HG03460 (cell line): Measurements from ENCODE around the gene AFAP1.
A peak's percentile ranks its signal among the peaks of the same experiment; 100 is the strongest.

Experiments used
- ATAC-seq: cut with Tn5 transposase; IDR thresholded peaks from one replicate; pipeline ENCODE4 v1.9.1; 2021; ENCODE audit not compliant: unreplicated experiment

AFAP1 gene

DNA sequence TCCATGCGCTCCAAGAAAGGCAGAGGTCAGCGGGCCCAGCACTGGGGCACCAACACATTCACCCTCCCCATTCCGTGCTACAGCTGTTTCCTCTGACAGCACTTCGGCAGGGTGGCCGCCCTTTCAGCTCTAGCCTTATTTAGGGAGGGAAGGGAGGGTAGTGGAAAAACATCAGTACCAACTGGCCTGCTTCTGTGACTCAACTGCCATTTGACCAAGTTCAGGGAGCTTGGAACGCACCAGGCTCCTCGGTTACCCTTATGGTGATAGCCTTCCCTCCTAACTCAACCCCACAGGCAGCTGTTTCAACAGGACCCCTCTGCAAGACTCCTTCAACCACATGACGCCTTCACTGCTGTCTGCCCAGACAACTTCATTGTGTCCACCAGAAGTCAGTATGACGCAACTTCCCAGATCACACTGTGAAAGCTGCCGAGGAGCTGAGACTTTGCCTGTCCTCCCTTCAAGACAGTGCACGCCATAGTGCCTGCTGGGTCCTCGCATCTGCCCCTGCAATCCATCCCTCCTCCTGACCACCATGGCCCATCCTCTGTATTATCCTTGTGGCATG is 132.2 kb downstream of the AFAP1 start:
- ATAC-seq = no peak

DNA sequence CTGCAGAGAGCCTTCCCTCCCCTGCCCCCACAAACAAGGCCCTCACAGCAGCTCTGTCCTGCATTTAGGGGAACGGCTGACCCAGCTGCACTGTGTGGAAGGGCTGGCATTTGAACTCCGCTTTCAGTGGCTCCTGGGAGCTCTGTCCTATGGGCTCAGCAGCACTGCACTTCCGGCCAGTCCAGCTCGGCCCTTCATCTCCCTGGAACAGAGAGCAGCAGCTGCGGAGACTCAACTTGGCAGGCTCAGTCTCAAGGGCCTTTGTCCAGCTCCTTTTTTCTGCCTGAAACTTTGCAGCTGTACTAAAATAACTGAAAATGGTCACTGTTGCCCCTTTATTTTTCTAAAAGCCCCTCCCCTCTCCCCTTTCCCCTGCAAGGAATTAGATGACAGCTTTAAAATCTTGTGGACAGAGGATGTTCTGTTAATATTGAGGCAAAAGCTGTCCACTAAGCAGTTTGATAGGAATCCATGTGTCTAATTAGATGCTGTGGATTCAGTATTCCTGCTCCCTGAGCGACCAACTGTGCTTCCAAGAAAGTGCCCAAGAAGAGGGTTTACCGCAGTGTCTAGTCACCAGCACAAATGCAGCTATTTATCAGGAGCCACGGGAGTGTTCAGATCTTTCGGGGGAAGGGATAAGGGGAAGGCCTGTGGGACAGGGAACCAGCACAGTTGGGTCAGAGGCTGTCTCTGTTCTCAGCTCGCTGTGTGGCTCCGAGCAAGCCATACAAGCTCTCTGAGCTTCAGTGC is 133.1 kb downstream of the AFAP1 start:
- no peak for ATAC-seq

DNA sequence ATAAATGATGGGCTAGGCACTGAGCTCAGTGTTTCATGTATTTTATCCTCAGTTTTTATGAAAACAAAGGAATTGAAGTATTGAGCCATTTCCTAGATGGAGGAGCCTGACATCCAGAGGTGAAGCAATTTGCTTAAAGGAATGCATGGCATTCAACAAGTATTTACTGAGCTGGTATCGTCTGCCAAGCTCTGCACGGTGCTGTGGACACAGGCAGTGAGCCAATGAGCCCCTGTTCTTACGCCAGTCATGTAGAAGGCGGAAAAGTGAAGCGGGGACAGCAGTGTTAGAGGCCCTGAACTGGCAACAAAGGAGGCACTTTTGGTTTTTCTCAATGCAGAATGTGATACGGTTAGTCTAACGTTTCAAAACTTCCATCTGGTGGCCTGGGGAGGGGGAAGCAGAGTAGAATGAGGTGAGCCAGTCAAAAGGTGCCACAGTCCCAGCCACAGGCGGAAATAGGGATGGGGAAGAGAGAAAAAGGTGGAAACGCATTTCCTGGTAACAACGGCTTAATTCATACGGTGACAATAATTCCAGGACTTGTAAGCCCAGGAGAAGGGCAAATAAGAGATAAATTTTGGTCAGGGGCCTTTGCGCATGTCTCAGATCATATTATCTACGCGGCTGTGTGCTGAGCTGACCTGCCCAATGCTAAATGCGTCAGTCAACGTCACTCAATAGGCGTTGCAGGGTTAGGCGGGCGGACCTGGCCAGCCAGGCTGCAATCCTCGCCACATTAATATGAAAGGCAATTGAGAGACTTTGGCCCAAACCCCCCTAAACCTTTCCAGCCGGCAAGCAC is 133.9 kb downstream of the AFAP1 start:
- no peak for ATAC-seq

DNA sequence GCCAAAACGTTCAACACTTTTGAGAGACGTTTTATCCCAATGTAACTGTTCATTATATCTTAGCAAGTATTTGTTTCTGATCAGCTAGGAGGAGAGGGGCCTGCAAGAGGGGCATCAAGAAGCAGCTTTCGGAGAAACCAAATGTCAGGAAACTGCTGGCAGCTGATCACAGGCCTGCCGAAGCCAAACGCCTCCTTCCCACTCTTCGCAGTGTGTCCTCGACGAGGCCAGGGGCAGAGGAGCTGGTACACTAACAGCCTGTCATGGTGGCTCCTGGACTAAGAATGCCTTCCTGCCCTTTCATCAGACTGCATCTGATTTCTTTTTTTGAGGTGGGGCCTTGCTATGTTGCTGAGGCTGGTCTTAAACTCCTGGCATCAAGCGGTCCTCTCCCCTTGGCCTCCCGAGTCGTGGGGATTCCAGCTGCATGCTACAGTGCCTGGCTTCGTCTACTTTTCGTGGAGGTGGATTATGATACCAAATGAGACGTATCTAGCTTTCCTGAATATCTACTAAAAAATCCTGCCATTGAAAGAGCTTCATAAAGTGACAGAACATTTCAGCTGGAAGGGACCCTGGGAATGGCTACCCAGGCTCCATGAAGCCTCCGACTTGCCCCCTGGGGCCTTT is 134.8 kb downstream of the AFAP1 start:
- ATAC-seq = no peak

DNA sequence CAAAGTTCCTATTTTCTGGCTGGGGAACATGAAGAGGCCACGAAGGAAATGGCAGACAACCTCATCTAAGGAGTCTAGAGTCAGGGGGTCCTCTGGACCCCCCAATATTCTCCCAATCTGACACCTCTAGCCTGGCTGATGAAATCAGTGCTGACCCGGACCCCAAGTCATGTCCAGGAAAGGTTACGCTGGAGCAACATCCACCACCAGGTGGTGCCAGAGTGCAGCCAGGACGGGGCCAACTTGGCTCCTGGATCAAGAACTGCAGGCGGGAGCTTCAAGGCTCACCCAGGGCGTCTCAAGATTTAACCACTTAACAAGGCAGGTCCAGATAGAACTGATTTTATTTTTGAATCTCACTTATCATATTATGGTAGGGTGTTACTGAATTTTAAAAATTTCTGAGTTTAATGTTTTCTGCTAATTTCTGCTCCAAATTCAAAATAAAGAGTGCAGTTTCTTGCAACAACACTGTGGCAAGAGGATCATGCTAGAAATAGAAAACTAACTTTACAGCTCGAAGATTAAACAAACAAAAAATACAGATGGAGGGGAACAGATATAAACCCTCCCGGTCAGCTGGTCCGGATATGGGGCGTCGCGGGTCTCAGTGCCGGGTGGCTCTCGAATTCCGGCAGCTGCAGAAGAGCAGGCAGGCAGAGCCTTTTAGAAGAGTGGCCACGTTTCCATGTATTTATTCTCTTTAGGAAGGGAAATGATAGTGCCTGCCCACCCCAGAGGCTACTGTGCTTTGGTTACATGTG is 135.5 kb downstream of the AFAP1 start:
- ATAC-seq = no peak

DNA sequence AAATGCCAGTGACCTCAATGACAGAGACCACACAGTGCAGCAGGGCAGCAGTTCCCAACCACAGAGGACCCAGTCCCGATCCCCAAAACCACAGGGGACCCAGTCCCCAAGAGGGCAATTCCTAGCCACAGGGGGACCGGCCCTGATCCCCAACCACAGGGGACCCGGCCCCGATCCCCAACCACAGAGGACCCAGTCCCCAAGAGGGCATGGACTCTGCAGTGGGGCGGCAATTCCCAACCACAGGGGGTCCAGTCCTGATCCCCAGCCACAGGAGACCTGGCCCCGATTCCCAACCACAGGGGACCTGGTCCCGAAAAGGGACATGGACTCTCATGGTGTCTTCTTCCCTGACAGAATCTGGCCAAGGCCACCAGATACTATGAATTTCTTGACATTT is 136.3 kb downstream of the AFAP1 start:
- ATAC-seq = no peak

DNA sequence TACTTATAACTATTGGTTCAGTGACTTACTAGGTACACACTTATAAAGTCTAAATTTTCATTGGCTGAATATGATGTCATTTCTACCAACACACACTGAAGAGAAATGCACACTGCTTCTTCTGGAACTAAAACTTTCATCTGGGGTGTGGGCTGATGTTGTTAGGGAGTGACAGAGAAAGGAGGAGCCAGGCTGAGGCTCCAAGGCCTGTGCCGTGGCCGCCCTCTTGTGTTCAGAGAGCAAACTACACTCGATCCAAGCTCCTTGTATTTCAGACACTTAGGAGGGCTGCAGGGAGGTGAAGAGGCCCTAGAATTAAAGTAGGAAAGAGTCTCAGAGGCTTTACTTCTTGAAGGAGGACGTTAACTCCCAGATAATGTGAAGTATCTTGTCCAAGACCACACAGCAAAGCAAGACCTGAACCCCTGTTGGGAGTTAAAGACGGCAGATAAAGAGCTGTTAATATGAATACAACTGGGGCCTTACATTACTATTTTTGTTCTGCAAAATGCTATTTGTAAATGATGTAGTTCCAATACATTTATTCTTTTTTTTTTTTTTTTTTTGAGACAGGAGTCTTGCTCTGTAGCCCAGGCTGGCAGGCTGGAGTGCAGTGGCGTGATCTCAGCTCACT is 137.5 kb downstream of the AFAP1 start:
- peak; percentile 70 for ATAC-seq

DNA sequence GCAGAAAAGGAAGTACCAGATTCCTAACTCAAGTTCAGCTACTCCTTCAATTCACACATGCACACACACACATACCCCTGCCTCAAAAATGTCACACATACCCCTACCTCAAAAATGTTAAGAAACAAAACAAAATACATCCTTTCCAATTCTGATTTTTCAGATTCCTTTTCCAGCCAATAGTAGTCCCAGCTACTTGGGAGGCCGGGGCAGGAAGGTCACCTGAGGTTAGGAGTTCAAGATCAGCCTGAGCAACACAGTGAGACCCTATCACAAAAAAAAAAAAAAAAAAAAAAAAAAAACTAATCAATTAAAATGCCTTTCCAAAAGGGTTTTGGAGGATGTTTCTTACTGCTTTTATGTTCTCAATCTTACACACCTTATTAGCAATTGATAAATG is 138.0 kb downstream of the AFAP1 start:
- ATAC-seq = no peak

DNA sequence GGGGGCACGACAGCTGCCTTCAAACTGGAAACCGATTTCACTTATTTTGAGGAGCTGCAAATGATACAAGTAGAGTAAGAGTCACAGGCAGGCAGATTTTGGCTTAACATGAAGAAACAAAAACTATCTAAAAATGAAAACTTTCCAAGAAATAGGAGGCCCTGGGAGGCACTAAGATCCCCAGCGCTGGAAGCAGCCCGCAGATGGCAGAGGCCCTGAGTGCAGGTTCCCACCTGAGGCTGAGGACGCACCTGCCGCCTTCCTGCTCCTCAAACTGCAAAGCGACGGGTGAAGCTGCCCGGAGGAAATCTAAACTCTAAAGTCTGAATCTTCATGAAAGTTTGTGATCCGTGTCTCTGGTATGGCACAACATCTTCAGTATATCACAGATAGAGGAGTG is 138.7 kb downstream of the AFAP1 start:
- ATAC-seq = no peak

DNA sequence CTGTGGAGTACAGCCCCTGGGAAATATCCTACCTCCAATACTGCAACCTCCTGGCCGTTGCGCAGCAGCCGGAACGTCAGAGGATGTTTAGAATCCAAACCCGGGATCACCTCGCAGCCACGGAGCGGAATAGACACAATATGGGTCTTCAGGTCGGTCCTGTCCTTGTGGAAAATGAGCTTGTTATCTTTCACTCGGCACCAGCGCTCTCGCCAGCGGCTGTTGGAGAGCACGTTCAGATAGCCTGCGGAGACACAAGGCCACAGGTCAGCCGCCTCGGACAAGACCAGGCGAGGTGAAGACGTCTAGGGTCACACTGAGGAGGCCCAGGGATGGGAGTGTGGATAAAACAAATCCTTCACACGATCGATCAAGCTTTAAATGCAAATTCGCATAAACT is 139.3 kb downstream of the AFAP1 start:
- no peak for ATAC-seq

DNA sequence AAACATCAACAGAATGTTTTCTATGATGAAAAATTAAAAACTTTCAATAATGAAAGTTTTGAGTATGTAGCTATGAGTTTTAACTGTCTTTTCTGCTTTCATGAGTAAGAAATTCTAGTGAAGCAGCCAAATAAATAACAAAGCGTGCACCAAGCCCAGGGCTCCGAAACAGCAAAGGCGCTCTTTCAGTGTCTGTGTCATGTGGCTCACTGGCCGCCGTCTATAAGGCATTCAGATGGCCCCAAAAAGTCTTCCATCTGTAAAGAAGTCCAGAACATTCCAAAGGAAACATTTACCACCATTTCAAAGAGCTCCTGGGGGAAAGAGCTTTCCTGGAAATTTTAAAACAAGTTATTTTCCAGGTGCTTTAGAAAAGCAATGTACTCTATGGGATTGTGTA is 139.9 kb downstream of the AFAP1 start:
- no peak for ATAC-seq

DNA sequence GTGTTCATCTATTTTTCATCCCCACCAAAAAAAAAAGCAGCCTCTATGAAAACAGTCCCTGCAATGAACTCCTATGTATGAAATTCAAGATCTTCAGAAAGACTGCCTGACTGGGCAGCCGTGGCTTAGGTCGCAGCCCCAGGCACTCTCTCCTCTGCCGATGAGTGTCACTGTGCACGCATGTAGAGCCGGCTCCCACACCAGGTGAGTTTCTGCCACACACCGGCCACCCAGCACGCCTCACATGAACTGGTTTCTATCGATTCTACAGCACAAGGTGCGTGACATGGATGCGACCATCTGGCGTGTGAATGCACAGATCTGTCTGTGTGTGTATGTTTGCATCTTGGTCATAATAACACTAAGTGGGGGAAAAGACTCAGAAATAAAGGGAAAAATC is 140.4 kb downstream of the AFAP1 start:
- no peak for ATAC-seq

DNA sequence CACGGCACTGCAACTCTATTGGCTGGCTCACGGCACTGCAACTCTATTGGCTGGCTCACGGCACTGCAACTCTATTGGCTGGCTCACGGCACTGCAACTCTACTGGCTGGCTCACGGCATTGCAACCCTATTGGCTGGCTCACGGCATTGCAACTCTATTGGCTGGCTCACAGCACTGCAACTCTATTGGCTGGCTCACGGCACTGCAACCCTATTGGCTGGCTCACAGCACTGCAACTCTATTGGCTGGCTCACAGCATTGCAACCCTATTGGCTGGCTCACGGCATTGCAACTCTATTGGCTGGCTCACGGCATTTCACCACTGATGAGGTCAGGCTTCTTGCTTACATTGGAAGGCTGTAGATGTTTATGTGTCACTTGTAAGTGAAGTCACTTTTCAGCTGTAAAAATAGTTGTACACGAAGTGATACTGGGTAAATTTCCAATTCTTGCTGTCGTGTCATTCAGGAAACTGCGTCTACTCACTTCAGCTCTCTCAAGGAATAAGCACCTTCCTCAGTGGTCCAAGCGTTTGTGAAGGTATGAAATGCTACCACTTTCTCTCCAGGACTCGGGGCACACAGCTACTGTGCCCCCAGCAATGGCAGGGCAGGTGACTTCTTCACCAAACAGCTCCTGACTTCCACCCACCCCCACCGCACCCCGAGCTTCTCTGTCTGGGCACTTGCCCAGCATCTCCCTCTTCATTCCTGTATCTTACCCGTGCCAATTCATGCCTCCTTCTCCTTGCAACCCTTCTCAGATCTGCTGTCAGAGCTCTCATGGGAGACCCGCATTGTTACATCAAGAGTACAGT is 141.3 kb downstream of the AFAP1 start:
- no peak for ATAC-seq

DNA sequence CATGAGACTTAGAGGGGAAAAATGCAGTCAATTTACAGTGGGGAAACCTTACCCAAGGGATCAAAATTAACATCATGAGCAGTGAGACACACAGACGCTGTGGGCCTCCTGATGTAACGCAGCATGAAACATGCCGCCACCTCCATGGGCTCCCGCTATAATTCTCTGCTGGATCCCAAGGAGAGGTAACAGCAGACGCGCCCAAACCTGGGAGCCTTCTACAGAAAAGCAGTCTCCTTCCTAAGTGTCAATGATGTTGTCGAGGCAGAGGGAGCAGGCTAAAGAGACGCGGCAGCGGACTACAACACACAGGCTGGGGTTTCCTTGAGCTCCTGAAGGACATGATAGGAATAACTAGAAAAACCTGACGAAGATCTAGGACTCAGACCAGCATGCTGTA is 142.3 kb downstream of the AFAP1 start:
- ATAC-seq = no peak

DNA sequence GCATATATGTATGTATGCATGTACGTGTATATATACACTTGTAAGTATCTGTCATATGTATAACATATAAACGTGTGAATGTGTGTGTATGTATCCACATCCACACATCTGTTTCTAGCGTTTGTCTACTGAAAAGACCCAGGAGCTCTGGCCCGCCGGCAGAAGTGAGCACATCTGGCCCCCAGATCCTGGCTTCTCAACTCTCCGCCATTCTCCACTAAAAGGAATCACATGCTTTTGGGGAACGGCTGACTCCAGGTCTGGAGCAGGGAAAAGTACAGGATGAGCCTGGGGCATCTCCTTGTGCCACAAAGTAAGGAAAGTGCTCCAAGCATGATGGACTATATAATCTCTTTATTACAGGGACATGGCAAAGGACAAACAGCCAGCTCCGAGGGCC is 143.7 kb downstream of the AFAP1 start:
- ATAC-seq = no peak

DNA sequence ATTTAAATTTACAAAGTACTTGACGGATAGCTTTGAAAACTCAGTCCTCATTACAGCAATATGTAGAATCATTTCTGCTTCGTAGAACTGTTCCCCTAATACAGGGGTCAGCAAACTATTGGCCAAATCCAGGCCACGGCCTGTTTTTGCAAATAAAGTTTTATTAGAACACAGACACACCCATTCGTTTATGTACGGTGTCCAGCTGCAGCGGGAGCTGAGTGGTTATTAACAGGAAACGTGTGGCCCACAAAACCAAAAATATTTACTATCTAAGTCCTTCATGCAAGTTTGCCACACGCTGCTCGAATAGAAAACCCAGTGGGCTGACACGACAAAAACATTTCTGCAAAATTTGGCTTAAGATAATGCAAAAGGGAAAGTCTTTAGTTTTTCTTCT is 146.5 kb downstream of the AFAP1 start:
- ATAC-seq = no peak

DNA sequence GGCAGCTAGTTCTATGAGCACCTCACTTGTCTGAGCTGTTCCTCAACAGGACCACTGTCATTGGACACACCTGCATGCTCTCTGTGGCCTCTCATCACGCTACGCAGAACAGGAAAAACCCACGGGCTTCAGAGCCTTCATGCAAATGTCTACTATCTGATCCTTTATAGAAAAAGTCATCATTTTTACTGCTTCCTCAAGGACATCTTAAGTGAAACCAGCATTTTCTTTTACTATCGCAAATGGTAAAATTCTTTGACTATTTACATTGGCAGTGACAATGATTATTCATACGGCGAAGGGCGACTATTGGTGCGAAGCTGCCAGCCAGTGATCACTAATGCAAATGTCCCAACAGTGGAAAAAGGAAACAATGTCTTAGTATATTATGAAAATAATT is 147.0 kb downstream of the AFAP1 start:
- no peak for ATAC-seq

DNA sequence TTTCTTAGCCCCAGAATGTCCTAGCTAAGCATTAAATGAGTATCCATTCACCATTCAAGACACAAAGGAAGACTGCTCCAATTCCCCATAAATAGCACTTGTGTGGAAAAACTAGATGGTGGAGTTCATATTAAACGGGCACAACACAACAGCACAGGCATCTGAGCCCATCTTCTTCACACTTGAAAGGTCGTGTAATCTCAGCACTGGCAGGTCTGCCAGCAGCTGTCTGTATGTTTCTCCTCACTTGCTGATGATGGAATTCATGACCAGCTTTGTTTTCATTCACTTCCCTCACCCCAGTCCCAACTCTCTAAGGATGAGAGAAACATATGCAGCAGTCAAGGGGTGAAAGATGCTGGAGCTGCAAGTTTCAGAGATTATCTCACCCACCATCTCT is 148.7 kb downstream of the AFAP1 start:
- ATAC-seq = no peak

DNA sequence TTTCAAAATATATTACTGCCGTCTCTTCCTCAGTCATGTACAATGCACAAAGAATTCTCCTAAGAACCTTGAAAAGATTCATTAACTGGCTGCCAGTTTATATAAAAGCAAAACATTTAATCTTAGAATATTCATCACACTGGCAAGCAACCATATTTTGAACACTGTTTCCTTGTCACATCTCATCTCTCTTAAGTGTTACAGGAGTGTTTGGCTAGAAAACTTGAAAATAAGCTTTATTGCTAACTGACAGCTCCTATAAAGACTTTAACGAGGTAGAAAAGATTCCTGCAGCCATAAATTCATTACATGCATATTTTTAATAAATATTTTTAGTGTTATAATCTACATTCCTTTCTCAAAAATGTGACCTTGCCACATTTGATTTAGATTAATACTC is 149.6 kb downstream of the AFAP1 start:
- no peak for ATAC-seq
